ENCODE measurements around the gene SLC13A3.

Gene SLC13A3

GRCh38 chr20:46651091-46651962, at the start of gene SLC13A3:
SLC13A3 (minus strand) TSS chr20:46651459; CDS start chr20:46651421, 38 bp downstream.
- in situ Hi-C loops (cut with MboI; ENCODE audit: low pct_unique_long_range_greater_than_20kb, low sequenced_read_pairs, unreplicated experiment), result no loop called here
- no peak for TF ChIP-seq CTCF (IDR thresholded peaks at IDR 0.05; ENCODE audit: extremely low read depth, insufficient read depth, missing control alignments)
- no peak for DNase-seq (ENCODE audit: low spot score)

GRCh38 chr20:46701057-46701456, 49.8 kb upstream of the SLC13A3 start:
- TF ChIP-seq CTCF (IDR thresholded peaks at IDR 0.05; ENCODE audit: extremely low read depth, insufficient read depth, missing control alignments), result no peak
- DNase-seq (ENCODE audit: low spot score), result no peak
- in situ Hi-C loops (cut with MboI; ENCODE audit: low pct_unique_long_range_greater_than_20kb, low sequenced_read_pairs, unreplicated experiment), result no loop called here

- no peak for TF ChIP-seq CTCF (IDR thresholded peaks at IDR 0.05; ENCODE audit: extremely low read depth, insufficient read depth, missing control alignments)
- in situ Hi-C loops (cut with MboI; ENCODE audit: low pct_unique_long_range_greater_than_20kb, low sequenced_read_pairs, unreplicated experiment), result no loop called here
- DNase-seq (ENCODE audit: low spot score), result no peak
Observed at GRCh38 chr20:46700481-46700880, 49.2 kb upstream of the SLC13A3 start.

GRCh38 chr20:46699651-46700359, 48.5 kb upstream of the SLC13A3 start:
- TF ChIP-seq CTCF (IDR thresholded peaks at IDR 0.05; ENCODE audit: extremely low read depth, insufficient read depth, missing control alignments), result peak; percentile 46
- in situ Hi-C loops (cut with MboI; ENCODE audit: low pct_unique_long_range_greater_than_20kb, low sequenced_read_pairs, unreplicated experiment), result no loop called here
- no peak for DNase-seq (ENCODE audit: low spot score)

GRCh38 chr20:46698788-46699187, 47.5 kb upstream of the SLC13A3 start:
- in situ Hi-C loops (cut with MboI; ENCODE audit: low pct_unique_long_range_greater_than_20kb, low sequenced_read_pairs, unreplicated experiment), result no loop called here
- TF ChIP-seq CTCF (IDR thresholded peaks at IDR 0.05; ENCODE audit: extremely low read depth, insufficient read depth, missing control alignments), result no peak
- DNase-seq (ENCODE audit: low spot score), result no peak

- DNase-seq (ENCODE audit: low spot score), result no peak
- no peak for TF ChIP-seq CTCF (IDR thresholded peaks at IDR 0.05; ENCODE audit: extremely low read depth, insufficient read depth, missing control alignments)
- in situ Hi-C loops (cut with MboI; ENCODE audit: low pct_unique_long_range_greater_than_20kb, low sequenced_read_pairs, unreplicated experiment), result no loop called here
Observed at GRCh38 chr20:46696791-46697279, 45.6 kb upstream of the SLC13A3 start.

Data from GM13977 (cell line).